T-helper 9 cell (primary cell): ENCODE results near the gene CCDC134.

Experiments
- DNase-seq: peaks from one replicate; pipeline ENCODE4 v3.0.0-alpha.2; 2020
- total RNA-seq, 2 donors: gene quantifications; one replicate each; lab custom pipeline; 2026; lab: John Stamatoyannopoulos, UW

CCDC134 gene
- total RNA-seq = 32.1 to 39.2 reads per million in 2 donors

GRCh38 chr22:41800348-41801146 is at the start of gene CCDC134:
Gene CCDC134 (plus strand): TSS chr22:41800679. CDS start chr22:41808891, 8,212 bp downstream.
- peak; percentile 88 for DNase-seq

- no peak for DNase-seq
Observed at GRCh38 chr22:41752011-41752970, 48.2 kb upstream of the CCDC134 start.

- DNase-seq = no peak
Observed at GRCh38 chr22:41753984-41754383, 46.5 kb upstream of the CCDC134 start.

GRCh38 chr22:41757502-41757901 is 43.0 kb upstream of the CCDC134 start:
- no peak for DNase-seq

GRCh38 chr22:41758231-41758630 is 42.2 kb upstream of the CCDC134 start:
- no peak for DNase-seq

GRCh38 chr22:41762980-41763779 is 37.3 kb upstream of the CCDC134 start:
- peak; percentile 9 for DNase-seq

- no peak for DNase-seq
Observed at GRCh38 chr22:41766476-41766875, 34.0 kb upstream of the CCDC134 start.

- DNase-seq = no peak
Observed at GRCh38 chr22:41768430-41768829, 32.0 kb upstream of the CCDC134 start.

GRCh38 chr22:41770715-41771468 is 29.6 kb upstream of the CCDC134 start:
- no peak for DNase-seq

- DNase-seq = no peak
Observed at GRCh38 chr22:41772198-41772597, 28.3 kb upstream of the CCDC134 start.

GRCh38 chr22:41772645-41773044 is 27.8 kb upstream of the CCDC134 start:
- no peak for DNase-seq

GRCh38 chr22:41775338-41775737 is 25.1 kb upstream of the CCDC134 start:
- DNase-seq = no peak

GRCh38 chr22:41775976-41776375 is 24.5 kb upstream of the CCDC134 start:
- DNase-seq = no peak

- DNase-seq = no peak
Observed at GRCh38 chr22:41776381-41776780, 24.1 kb upstream of the CCDC134 start.

GRCh38 chr22:41777749-41778425 is 22.6 kb upstream of the CCDC134 start:
- no peak for DNase-seq

- DNase-seq = no peak
Observed at GRCh38 chr22:41779929-41780505, 20.5 kb upstream of the CCDC134 start.

GRCh38 chr22:41780746-41781505 is 19.6 kb upstream of the CCDC134 start:
- peak; percentile 83 for DNase-seq

GRCh38 chr22:41781507-41781906 is 19.0 kb upstream of the CCDC134 start:
- DNase-seq = peak; percentile 3

- peak; percentile 6 for DNase-seq
Observed at GRCh38 chr22:41782316-41782715, 18.2 kb upstream of the CCDC134 start.

GRCh38 chr22:41782751-41783150 is 17.7 kb upstream of the CCDC134 start:
- DNase-seq = no peak
